ENCODE results near the gene WRAP73. TPM values are rescaled to one million over a fixed set of nuclear protein-coding genes. Genes with fewer than 3 reads are reported as not detected.
A peak's percentile ranks its signal among the peaks of the same experiment; 100 is the strongest.

The WRAP73 gene
- total RNA-seq, 1 experiment from 2014 or later: 51.4 TPM

DNA sequence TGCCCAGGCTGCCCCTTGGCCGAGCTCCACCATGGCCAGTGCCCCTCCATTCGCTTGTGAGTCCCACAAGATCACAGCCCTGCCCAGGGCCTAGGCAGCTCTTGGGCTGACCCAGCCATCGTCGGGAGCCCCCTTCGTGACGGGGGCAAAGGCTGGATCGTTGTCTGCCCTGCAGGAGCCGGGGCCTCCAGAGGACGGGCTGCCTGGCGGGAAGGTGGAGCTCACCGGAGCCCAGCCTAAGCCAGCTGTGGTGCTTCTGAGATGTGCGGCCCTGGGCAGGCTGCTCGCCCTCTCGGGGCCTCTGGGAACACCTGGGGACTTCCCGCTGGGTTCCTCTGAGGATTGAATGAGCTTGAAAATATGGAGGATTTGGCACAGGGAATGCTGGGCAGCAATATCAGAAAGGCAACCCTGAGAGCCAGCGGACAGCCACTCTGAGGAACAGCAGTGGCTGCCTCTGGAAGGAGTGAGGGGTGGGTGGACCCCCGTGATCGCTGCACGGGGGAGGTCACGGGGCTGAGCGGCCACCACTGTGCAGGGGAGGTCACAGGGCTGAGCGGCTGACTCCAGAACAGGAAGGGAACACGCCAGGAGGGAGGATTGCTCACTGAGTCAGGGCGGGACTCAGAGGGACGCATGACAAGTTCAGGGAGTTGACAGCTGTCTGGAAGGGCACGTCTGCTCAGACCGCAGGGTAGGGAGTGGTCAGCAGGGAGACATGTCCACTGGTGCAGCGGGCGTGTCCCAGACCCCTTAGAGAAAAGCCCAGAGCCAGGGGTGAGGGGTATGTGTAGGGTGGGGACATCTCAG is 21.7 kb upstream of the WRAP73 start:
- POLR2A ChIA-PET: no interaction called here
- H3K4me2 ChIP-seq (ENCODE audit: low read length): peak overlapping the region; percentile 44
- no peak for DNase-seq (ENCODE audit: low read depth, low spot score)

DNA sequence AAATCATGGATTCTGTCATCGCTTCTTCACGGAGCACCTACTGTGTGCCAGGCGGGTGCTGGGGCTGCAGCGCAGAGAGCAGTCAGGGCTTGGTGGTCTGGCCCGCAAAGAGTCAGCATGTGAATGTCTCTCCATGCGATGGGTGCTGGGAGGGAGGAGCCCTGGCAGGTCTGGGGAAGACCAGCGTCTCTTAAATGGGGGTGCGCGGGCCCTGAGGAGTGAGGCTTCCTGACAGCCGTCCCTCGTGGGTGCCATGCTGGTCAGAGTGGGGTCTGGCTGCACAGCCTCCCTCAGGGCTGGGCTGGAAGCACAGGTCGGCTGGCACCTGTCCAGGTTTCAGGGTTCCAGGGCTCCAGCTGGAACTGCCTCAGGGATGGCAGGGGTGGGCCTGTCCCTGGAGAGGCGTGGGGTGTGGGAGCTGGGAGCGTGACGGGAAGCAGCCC is 20.9 kb upstream of the WRAP73 start:
- Histone ChIP-seq H2AFZ (ENCODE audit: low read depth, low read length, poor library complexity, severe bottlenecking) (no peak overlapping the region), H3K9ac (ENCODE audit: low read length) (no peak overlapping the region), H3K27ac (ENCODE audit: low read depth, low read length) (no peak overlapping the region), H4K20me1 (ENCODE audit: insufficient read depth) (no peaks in the 10 kb centered on the region; the same call in 1 of the 2 replicates), H3K79me2 (ENCODE audit: insufficient read depth, low read length) (peaks cover 53% of the 10 kb centered on the region), H3K27me3 (ENCODE audit: insufficient read depth, low read length) (no peaks in the 10 kb centered on the region), H3K9me3 (ENCODE audit: control insufficient read depth in 1 of 2, insufficient read depth in 1 of 2, low read depth in 1 of 2, low read length in 2 of 2) (no peaks in the 10 kb centered on the region), H3K9me2 (ENCODE audit: insufficient read depth) (no peaks in the 10 kb centered on the region), H3K4me2 (ENCODE audit: low read length) (peak overlapping the region; percentile 44; the same call in 1 of the 2 replicates), H3K4me3 (replicated peaks in 1 of 2; ENCODE audit: low read depth in 1 of 2, low read length in 2 of 2) (no peak overlapping the region), H3K36me3 (ENCODE audit: control insufficient read depth in 1 of 2, insufficient read depth in 2 of 2, low read length in 2 of 2) (no peaks in the 10 kb centered on the region), H3K4me1 (ENCODE audit: control insufficient read depth in 1 of 2, insufficient read depth in 2 of 2, low read length in 2 of 2) (peaks cover 38 to 75% of the 10 kb centered on the region in 2 experiments)
- RAD21 ChIA-PET (ENCODE audit: low non-redundant PET in 1 of 2, low total read pairs in 2 of 2, uncharacterized antibody in 2 of 2, unreplicated experiment in 2 of 2): no interaction called here
- no peak for ATAC-seq
- TF ChIP-seq ZFX (IDR thresholded peaks at IDR 0.05) (no peak), SRF (IDR thresholded peaks at IDR 0.05; ENCODE audit: low read depth) (no peak), ELF1 (IDR thresholded peaks at IDR 0.05; ENCODE audit: borderline replicate concordance, low read depth) (no peak), EGR1 (IDR thresholded peaks at IDR 0.05; ENCODE audit: low read depth) (no peak)
- TF ChIP-seq, protein P1, sequence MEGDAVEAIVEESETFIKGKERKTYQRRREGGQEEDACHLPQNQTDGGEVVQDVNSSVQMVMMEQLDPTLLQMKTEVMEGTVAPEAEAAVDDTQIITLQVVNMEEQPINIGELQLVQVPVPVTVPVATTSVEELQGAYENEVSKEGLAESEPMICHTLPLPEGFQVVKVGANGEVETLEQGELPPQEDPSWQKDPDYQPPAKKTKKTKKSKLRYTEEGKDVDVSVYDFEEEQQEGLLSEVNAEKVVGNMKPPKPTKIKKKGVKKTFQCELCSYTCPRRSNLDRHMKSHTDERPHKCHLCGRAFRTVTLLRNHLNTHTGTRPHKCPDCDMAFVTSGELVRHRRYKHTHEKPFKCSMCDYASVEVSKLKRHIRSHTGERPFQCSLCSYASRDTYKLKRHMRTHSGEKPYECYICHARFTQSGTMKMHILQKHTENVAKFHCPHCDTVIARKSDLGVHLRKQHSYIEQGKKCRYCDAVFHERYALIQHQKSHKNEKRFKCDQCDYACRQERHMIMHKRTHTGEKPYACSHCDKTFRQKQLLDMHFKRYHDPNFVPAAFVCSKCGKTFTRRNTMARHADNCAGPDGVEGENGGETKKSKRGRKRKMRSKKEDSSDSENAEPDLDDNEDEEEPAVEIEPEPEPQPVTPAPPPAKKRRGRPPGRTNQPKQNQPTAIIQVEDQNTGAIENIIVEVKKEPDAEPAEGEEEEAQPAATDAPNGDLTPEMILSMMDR (IDR thresholded peaks at IDR 0.05 in 2 of 3, conservative IDR thresholded peaks at IDR 0.05 in 1 of 3; ENCODE audit: borderline replicate concordance in 1 of 3, insufficient read depth in 1 of 3, low read depth in 2 of 3, low read length in 2 of 3): no peak
- TF ChIP-seq, protein P2, sequence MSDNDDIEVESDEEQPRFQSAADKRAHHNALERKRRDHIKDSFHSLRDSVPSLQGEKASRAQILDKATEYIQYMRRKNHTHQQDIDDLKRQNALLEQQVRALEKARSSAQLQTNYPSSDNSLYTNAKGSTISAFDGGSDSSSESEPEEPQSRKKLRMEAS (IDR thresholded peaks at IDR 0.05): no peak
- POLR2A ChIA-PET: no interaction called here
- intact Hi-C loops (cut with micrococcal nuclease): no loop called here
- BruUV-seq (replicated peaks): no TSS peak
- CTCF ChIA-PET: no interaction called here
- DNase-seq (ENCODE audit: low read depth, low spot score): no peak

More for the DNA sequence above, 21.7 kb upstream of the WRAP73 start:
- Histone ChIP-seq H2AFZ (ENCODE audit: low read depth, low read length, poor library complexity, severe bottlenecking) (no peak overlapping the region), H3K9me3 (ENCODE audit: control insufficient read depth in 1 of 2, insufficient read depth in 1 of 2, low read depth in 1 of 2, low read length in 2 of 2) (no peaks in the 10 kb centered on the region), H4K20me1 (ENCODE audit: insufficient read depth) (no peaks in the 10 kb centered on the region; the same call in 1 of the 2 replicates), H3K9ac (ENCODE audit: low read length) (peak overlapping the region; percentile 27; the same call in 1 of the 2 replicates), H3K4me3 (replicated peaks in 1 of 2; ENCODE audit: low read depth in 1 of 2, low read length in 2 of 2) (no peak overlapping the region), H3K79me2 (ENCODE audit: insufficient read depth, low read length) (peaks cover 46% of the 10 kb centered on the region), H3K9me2 (ENCODE audit: insufficient read depth) (no peaks in the 10 kb centered on the region), H3K27me3 (ENCODE audit: insufficient read depth, low read length) (no peaks in the 10 kb centered on the region), H3K4me1 (ENCODE audit: control insufficient read depth in 1 of 2, insufficient read depth in 2 of 2, low read length in 2 of 2) (peaks cover 38 to 69% of the 10 kb centered on the region in 2 experiments), H3K36me3 (ENCODE audit: control insufficient read depth in 1 of 2, insufficient read depth in 2 of 2, low read length in 2 of 2) (no peaks in the 10 kb centered on the region), H3K27ac (ENCODE audit: low read depth, low read length) (no peak overlapping the region)
- CTCF ChIA-PET: no interaction called here
- TF ChIP-seq POLR2AphosphoS5 (IDR thresholded peaks at IDR 0.05; ENCODE audit: low read depth, low read length): no peak
- TF ChIP-seq POLR2A (IDR thresholded peaks at IDR 0.05; ENCODE audit: borderline replicate concordance, extremely low read depth, insufficient read depth, insufficient read length): no peak
- TF ChIP-seq, protein P2 (IDR thresholded peaks at IDR 0.05): no peak
- TF ChIP-seq EGR1 (IDR thresholded peaks at IDR 0.05; ENCODE audit: low read depth): no peak
- intact Hi-C loops (cut with micrococcal nuclease): no loop called here
- no TSS peak for BruUV-seq (replicated peaks)
- RAD21 ChIA-PET (ENCODE audit: low non-redundant PET in 1 of 2, low total read pairs in 2 of 2, uncharacterized antibody in 2 of 2, unreplicated experiment in 2 of 2): no interaction called here
- no peak for ATAC-seq
